Epithelial cell of proximal tubule (primary cell): ENCODE results near the gene OR2Y1. TPM values are rescaled to one million over a fixed set of nuclear protein-coding genes. Genes with fewer than 3 reads are reported as not detected.

Experiments used
- DNase-seq: peaks from one replicate; pipeline ENCODE4 v3.0.0-alpha.2; 2011; ENCODE audit warnings: low read depth
- H3K4me3 ChIP-seq: 2 replicates; pipeline ENCODE4 v1.5.1; 2011; ENCODE audit warnings: low read depth, mild to moderate bottlenecking, low read length
- total RNA-seq: library from RNA; depleted of rRNA; stranded (reverse); fragments of >200 nt; gene quantifications from 2 replicates; pipeline ENCODE4 v1.2.3, GENCODE V29; 2015
- TF ChIP-seq, protein P1 (sequence below): conservative IDR thresholded peaks from 2 replicates; pipeline ENCODE4 v1.5.1; 2012; ENCODE audit warnings: low read depth, mild to moderate bottlenecking, low read length

The OR2Y1 gene
- total RNA-seq, 1 donor from 2014 or later = not detected

- TF ChIP-seq, protein P1, sequence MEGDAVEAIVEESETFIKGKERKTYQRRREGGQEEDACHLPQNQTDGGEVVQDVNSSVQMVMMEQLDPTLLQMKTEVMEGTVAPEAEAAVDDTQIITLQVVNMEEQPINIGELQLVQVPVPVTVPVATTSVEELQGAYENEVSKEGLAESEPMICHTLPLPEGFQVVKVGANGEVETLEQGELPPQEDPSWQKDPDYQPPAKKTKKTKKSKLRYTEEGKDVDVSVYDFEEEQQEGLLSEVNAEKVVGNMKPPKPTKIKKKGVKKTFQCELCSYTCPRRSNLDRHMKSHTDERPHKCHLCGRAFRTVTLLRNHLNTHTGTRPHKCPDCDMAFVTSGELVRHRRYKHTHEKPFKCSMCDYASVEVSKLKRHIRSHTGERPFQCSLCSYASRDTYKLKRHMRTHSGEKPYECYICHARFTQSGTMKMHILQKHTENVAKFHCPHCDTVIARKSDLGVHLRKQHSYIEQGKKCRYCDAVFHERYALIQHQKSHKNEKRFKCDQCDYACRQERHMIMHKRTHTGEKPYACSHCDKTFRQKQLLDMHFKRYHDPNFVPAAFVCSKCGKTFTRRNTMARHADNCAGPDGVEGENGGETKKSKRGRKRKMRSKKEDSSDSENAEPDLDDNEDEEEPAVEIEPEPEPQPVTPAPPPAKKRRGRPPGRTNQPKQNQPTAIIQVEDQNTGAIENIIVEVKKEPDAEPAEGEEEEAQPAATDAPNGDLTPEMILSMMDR = no peak
- H3K4me3 ChIP-seq = no peak overlapping the region
- DNase-seq = no peak
These were observed 49.3 kb downstream of the OR2Y1 start for GRCh38 chr5:180690562-180690961.

GRCh38 chr5:180689775-180690174 is 50.1 kb downstream of the OR2Y1 start:
- DNase-seq = no peak
- TF ChIP-seq, protein P1 = no peak
- no peak overlapping the region for H3K4me3 ChIP-seq

Other genes with a start within 250 kb of the OR2Y1 start
- gene CNOT6, start 245.7 kb downstream of the OR2Y1 start, total RNA-seq = 10.0 and 10.6 TPM in 2 replicates
- gene SCGB3A1, start 148.6 kb downstream of the OR2Y1 start, total RNA-seq = 0.72 TPM in 1 of 2 replicates, not detected in the other
- 0.29 and 3.8 TPM in 2 replicates for gene FLT4, start 90.5 kb downstream of the OR2Y1 start, total RNA-seq
- 71.7 and 79.6 TPM in 2 replicates for gene MGAT1, start 62.7 kb upstream of the OR2Y1 start, total RNA-seq
- gene ZFP62, start 121.2 kb upstream of the OR2Y1 start, total RNA-seq = 10.4 and 12.4 TPM in 2 replicates
- gene BTNL8, start 159.1 kb upstream of the OR2Y1 start, total RNA-seq = not detected in 2 replicates
- gene BTNL3, start 248.8 kb upstream of the OR2Y1 start, total RNA-seq = not detected in 2 replicates